HG02870 (cell line): ENCODE data around the gene NEK8.
"Not testable (repeated sequence)": the region's sequence is repeated elsewhere in the genome, so short reads cannot be mapped to it uniquely, and the experiment has no call there.

Source experiments
- ATAC-seq: cut with Tn5 transposase; IDR thresholded peaks from one replicate; pipeline ENCODE4 v1.9.1; 2021; ENCODE audit warnings: mild to moderate bottlenecking, moderate library complexity; ENCODE audit not compliant: unreplicated experiment

The NEK8 gene

DNA sequence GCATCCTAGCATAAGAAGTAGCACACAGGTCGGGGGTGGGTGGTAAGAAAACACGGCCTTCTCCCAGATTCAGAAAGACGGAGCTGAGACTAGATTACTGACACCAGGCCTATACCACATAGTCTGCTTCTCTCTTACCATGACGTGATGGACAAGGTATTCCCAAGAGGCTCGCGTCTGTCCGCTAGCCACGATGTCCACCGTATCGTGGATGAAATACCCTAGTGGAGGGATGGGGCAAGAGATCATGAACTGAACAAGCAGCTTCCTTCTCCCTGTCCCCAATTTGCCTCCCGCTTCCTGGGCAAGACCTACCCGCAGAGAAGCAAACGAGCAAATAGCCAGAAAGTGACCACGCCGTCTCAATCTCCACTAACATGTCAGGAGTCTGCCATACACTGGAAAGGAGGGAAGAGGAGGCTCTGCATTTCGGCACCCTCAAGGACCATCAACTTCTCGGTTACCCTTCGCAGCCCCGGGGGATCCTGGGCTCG is 3.4 kb upstream of the NEK8 start:
- ATAC-seq, result no peak

DNA sequence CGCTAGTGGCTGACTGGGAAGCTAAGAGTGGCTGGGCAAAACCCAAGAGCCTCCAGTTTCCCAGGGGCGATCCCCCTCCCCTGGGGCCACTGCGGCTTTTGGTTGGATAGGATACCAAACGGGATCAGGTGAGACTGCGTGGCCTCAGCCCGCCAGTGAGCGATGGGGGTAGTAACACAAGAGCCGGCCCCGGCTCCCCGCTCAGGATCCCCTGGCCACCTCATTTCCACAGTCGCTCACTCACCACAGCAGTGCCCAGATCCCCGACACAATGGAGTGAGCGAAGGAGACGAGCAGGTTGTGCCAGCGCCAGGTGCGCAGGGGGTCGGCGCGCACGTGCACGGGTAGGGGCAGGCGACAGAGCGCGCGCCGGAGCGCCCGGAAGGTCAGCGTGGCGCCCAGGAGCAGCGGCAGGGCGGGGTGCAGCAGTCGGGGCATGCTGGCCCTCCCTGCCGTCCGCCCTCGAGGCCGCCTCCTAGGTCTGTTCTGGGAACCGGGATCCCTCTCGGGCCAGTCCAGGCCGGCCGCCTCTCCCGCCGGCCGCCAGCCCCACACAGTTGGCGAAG is 2.8 kb upstream of the NEK8 start:
- ATAC-seq, result no peak

DNA sequence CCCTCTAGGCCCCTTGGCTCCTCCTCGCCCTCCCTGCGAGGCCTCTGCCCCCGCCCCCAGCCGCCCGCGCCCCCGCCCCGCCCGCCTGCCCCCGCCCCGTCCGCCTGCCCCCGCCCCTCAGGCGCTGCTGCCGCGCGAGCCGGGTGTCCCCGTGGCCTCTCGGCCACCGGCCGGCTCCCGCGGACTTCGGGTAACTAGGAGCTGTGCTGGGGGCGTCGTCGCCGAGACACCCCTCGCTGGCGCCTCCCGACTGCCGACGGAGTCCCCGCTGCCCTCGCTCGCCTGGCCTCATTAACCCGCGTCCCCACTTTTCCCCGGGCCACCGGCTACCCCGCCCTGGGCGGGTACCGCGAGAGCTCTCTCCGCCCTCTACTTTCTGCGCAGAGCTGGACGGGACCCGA is 2.4 kb upstream of the NEK8 start, which contains the start of gene TLCD1:
TLCD1 (minus strand) TSS at position 8 of the 401 bp plus-strand sequence. CDS start 136 bp downstream, outside the sequence.
- peak; percentile 15 for ATAC-seq

DNA sequence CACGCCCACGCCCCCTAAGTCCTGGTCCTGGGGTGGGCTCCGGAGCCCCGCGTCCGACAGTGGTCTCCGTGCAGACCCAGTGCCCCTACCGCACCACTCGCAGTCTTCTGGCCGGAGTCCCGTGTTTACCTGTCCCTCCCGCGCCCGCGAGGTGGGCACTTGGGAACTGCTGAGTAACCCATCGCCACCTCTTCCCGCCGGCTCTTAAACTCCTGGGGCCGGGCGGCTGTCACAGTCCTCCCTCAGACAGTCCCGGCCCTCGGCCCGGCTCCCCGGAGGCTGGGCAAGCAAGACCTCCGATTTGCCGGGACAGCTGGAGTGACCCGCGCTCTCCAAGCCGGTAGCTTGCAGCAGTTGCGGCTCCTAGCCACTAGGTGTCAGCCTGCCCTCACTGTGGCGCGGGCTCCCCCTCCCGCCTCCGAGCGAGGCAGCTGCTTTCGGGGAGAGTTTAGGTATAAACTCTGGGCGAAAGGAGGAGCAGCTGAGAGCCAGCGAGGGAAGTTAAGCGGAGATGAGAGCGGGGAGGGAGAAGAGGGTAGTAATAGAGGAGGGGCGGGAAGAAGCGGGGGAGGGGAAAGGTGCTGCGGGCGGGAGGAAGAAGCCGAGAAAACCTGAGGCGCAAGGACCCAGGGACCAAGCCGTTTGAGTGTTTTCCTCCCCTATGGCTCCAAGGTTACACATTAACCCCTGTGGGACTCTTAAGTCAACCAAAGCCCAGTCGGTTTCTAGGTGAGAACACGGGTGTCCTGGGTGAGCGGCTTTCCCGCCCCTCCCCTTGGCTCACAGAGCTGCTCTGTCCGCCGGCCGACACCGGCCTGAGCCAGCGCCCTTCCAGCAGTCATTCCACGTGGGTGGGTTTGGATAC is 1.7 kb upstream of the NEK8 start:
- peak; percentile 34 for ATAC-seq

DNA sequence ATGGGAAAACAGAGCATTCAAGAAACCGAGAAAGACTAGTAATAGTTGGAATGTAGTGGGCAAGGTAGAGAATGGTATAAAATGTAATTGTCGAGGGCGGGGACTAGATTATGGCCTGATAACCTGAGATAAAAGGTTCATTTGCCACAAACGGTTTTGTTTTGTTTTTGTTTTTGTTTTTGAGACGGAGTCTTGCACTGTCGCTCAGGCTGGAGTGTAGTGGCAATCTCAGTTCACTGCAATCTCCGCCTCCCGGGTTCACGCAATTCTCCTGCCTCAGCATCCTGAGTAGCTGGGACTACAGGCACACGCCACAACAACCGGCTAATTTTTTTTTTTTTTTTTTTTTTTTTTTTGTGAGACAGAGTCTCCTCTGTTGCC is 1.4 kb downstream of the NEK8 start:
- no peak for ATAC-seq

DNA sequence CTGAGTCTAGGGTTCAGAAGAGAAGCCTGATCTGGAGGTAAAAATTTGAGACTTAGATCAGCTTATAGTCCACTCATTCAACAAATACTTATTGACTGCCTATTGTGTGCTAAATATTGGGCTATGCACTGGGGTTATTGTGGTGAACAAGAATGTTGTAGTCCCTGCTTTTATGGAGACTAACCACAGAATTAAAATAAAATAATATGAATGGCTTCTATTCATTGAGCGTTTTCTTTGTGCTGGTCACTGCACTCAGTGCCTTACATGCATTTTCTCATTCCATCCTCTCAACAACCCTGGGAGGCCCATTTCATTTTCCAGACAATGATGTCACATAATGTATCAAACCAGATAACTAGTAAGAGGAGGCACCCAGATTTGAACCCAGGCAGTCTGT is 4.8 kb downstream of the NEK8 start:
- no peak for ATAC-seq

DNA sequence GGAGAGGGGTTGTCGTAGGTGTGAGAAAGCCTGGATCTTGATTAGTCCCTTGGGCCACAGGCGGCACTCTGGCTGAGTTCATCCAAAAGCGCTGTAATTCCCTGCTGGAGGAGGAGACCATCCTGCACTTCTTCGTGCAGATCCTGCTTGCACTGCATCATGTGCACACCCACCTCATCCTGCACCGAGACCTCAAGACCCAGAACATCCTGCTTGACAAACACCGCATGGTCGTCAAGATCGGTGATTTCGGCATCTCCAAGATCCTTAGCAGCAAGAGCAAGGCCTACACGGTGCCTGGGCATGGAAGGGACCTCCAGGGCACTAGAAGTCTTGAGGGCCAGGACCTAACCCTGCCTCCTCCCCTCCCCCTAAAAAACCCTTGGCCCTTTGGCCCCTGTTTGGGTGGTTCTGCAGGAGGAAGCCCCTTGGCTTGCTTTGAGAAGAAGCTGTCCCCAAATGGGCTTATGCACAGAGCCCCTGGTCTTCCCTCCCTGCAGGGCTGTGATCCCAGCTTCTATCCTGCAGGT is 6.2 kb downstream of the NEK8 start:
- ATAC-seq, result no peak

DNA sequence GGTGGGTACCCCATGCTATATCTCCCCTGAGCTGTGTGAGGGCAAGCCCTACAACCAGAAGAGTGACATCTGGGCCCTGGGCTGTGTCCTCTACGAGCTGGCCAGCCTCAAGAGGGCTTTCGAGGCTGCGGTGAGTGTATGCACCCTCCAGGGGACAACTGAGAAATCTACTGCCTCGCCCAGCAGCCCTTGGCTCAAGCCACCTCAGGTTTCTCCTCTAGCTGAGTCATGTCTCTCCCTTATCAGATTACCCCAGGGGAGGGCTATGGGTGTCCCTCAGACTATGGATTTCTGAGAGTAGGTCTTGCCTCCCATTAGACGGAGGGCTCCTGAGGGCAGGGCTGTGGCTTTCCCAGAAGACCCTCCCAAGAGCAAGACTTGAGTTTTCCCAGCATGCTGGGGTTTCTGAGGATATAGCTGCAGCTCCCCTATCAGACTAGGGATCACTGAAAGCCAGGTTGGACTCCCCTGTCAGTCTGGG is 6.7 kb downstream of the NEK8 start:
- no peak for ATAC-seq

DNA sequence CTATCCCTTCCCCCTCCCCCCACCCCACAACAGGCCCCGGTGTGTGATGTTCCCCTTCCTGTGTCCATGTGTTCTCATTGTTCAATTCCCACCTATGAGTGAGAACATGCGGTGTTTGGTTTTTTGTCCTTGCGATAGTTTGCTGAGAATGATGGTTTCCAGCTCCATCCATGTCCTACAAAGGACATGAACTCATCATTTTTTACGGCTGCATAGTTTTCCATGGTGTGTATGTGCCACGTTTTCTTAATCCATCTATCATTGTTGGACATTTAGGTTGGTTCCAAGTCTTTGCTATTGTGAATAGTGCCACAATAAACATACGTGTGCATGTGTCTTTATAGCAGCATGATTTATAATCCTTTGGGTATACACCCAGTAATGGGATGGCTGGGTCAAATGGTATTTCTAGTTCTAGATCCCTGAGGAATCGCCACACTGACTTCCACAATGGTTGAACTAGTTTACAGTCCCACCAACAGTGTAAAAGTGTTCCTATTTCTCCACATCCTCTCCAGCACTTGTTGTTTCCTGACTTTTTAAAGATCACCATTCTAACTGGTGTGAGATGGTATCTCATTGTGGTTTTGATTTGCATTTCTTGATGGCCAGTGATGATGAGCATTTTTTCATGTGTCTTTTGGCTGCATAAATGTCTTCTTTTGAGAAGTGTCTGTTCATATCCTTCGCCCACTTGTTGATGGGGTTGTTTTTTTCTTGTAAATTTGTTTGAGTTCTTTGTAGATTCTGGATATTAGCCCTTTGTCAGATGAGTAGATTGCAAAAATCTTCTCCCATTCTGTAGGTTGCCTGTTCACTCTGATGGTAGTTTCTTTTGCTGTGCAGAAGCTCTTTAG is 7.6 kb downstream of the NEK8 start:
- not testable (repeated sequence) for ATAC-seq

DNA sequence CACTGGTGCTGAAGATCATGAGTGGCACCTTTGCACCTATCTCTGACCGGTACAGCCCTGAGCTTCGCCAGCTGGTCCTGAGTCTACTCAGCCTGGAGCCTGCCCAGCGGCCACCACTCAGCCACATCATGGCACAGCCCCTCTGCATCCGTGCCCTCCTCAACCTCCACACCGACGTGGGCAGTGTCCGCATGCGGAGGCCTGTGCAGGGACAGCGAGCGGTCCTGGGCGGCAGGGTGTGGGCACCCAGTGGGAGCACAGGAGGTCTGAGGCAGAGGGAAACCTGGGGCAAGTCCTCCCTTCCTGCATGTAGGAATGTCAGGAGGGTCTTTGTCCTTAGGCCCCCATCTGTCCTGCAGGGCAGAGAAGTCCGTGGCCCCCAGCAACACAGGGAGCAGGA is 8.7 kb downstream of the NEK8 start:
- ATAC-seq, result no peak

DNA sequence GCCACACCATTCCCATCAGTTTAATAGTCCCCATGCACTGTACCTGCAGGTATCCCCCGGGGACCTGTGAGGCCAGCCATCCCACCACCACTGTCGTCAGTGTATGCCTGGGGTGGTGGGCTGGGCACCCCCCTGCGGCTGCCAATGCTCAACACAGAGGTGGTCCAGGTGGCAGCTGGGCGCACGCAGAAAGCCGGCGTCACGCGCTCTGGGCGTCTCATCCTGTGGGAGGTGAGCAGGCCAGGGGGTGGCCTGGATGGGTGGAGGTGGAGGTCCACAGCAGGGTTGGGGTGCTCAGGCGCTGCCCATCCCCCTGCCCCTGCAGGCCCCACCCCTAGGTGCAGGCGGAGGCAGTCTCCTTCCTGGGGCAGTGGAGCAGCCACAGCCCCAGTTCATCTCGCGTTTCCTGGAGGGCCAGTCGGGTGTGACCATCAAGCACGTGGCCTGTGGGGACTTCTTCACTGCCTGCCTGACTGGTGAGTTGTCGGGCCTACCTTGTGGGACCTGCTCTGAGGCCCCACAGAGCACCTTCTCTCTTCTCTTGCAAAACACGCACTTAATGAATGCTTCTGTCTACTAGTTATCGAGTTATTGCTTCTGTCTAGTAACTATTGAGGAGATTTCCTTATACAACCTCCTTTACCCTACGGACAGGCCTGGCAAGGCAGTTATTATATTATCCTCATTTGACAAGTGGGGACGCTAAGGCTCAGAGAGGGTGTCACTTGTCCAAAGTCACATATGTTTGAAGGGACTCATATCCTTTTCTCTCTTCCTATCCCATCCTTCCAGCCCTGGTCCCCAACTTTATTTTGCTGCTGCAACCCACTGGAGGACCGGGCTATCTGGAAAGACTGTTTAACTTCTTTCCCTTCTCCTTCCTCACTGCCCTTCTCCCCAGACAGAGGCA is 9.4 kb downstream of the NEK8 start:
- peak; percentile 61 for ATAC-seq

DNA sequence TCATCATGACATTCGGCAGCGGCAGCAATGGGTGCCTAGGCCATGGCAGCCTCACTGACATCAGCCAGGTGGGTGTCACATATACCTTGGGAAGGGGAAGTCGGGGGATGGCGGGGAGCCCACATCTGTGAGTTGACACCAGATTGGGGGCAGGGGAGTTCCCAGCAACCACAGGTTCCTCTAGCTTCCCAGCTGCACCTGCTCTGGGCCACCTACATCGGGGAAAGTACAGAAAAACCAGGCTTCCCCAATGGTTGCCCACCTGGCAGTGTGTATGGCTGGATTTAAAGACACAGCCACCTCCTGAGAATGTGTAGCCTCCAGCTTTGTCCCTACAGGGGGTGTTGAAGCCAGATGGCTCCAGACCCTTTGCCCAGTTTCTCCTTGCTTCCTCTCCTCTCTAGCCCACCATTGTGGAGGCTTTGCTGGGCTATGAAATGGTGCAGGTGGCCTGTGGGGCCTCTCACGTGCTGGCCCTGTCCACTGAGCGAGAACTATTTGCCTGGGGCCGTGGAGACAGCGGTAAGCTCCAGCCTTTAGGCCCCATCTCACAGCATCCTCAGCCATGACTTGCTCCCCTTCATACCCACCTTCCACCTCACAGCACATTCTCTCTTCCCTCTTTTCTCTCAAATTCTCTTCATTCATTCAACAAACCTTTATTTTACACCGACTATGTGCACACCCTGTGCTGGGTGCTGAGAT is 10.2 kb downstream of the NEK8 start:
- no peak for ATAC-seq

DNA sequence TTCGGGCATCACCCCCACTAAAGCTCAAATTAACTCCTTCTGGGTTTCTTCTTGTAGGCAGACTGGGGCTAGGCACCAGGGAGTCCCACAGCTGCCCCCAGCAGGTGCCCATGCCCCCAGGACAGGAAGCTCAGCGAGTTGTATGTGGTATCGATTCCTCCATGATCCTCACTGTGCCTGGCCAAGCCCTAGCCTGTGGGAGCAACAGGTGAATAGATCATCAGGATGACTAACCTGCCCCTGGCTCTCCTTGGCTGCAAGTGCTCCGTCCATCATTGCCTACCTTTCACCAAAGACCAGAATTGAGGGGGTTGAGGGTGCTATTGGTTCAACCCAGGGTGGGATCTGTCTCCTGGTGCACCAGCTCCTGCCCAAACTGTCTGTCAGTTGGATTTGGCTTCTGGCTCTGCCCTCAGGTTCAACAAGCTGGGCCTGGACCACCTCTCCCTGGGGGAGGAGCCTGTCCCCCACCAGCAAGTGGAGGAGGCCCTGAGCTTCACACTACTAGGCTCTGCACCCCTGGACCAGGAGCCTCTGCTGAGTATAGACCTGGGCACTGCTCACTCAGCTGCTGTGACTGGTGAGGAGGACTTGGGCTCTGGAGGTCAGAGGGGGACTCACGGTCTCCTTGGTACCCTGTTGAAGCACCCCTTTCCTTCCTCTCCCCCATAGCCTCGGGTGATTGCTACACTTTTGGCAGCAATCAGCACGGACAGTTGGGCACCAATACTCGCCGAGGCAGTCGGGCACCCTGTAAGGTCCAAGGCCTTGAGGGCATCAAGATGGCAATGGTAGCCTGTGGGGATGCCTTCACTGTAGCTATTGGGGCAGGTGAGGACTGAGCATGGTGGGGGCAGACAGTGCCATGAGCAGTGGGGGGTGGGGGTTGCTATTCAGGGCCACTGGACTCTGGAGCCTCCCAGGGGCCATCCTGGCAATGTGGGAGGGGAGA is 12.1 kb downstream of the NEK8 start:
- no peak for ATAC-seq

DNA sequence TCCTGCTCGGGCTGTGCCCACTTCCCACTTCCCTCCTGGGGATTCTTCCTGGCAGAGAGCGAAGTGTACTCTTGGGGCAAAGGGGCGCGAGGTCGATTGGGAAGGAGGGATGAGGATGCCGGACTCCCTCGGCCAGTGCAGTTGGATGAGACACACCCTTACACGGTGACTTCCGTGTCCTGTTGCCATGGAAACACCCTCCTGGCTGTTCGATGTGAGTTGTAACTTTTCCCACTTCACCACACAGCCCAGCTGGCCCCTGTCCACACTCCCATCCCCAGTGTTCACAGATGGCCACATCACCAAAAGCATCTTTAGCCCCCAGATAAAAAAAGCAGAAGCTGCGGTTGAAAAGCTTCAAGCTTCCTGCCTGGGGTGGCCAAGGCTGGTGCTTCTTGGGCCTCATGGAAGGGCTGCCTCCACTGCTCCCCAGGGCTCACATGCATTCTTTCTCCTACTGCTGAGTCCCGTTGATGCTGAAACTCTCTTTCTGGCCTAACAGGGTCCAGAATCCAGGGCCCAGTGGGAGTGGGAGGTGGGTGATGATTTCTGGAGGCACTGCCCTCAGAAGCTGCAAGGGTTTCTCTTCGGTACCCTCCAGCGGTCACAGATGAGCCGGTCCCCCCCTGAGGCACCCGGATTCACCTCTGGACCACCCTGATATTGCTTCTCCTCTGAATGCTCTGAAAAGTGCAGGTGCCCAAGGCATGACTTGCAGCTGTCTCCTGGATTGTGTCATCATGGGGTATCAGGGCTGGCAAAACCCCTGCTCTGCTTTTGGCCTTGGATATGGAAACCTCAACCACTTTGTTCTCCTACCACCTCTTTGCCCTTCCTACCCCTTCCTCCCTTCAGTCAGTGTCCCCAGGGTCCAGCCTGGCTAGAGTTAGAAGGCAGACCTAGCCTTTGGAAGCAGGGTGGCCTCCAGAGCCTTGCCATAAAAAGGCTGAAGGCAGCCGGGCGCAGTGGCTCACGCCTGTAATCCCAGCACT is 13.1 kb downstream of the NEK8 start:
- ATAC-seq, result no peak

DNA sequence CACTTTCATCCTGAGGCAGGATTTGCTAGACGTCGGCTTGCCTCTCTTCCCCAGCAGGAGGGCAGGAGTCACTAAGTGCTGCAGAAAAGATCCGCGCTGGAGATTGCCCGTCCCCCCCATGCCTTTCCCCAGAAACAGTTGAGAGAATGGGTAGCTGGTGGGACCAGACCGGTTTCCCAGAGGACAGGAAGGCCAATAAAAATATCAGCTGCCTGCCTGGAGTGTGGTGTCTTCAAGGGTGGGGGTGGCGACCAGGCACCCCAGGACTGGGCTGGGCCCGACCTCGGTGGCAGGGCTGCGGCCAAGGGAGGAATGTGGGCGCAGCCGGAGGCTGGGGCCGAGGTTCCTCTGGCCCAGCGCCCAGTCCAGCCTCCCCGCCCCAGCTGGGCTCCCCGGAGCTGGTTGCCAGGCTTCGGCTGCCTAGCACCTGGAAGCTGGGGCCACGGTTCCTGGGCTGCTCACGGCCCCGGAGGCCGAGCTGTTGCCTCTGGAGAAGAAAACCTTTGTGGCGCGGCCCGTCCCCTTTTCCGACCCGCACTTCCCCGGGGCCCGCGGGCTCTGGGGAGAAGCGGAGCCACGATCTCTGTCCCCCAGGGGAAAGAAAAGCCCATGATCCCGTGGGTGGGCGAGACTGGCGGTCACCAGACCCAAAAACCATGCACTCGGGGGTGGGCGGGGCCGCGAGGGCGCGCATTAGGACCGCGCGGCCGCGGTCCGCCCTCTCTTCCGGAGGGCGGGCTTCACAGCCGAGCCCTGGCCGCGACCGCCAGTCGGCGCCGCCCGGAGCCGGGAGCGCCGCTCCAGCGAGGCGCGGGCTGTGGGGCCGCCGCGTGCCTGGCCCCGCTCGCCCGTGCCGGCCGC is 14.9 kb downstream of the NEK8 start, which contains the start of gene TRAF4:
TRAF4 (plus strand) TSS at position 769 of the 861 bp plus-strand sequence. CDS start 102 bp downstream, outside the sequence.
- peak; percentile 49 for ATAC-seq
